ENCODE measurements around the gene MMP1. TPM values are rescaled to one million over a fixed set of nuclear protein-coding genes. Genes with fewer than 3 reads are reported as not detected.

MMP1 gene
- total and polyA plus RNA-seq, 2 of the 4 experiments (the other 2 are of a cell fraction) = 166 to 245 TPM

GRCh38 chr11:102783016-102783415 lies 14.9 kb downstream of the MMP1 start:
- H4K5ac ChIP-seq (ENCODE audit: low read depth, low read length) = no peak overlapping the region
- H2BK120ac ChIP-seq (ENCODE audit: low read depth, low read length) = no peak overlapping the region
- no peak overlapping the region for H3K4me2 ChIP-seq (ENCODE audit: low read depth, low read length)
- no peaks in the 10 kb centered on the region for H3K27me3 ChIP-seq (ENCODE audit: control insufficient read depth, insufficient read depth, low read length)
- no TSS peak for BruUV-seq (replicated peaks)
- H3K4ac ChIP-seq (ENCODE audit: low read depth, low read length) = no peak overlapping the region
- in situ Hi-C loops (cut with MboI; ENCODE audit: low sequenced_read_pairs) (no loop called here), dilution Hi-C loops (cut with HindIII; ENCODE audit: low sequenced_read_pairs, unreplicated experiment) (no loop called here), intact Hi-C loops (cut with micrococcal nuclease) (no loop called here)
- H2BK15ac ChIP-seq (ENCODE audit: low read depth, low read length) = no peak overlapping the region
- no peak for DNase-seq
- POLR2A ChIA-PET (ENCODE audit: unreplicated experiment) = no interaction called here
- no peak for TF ChIP-seq BHLHE40 (IDR thresholded peaks at IDR 0.05; ENCODE audit: low read depth, low read length)
- TF ChIP-seq MAZ (IDR thresholded peaks at IDR 0.05; ENCODE audit: borderline replicate concordance, low read depth, low read length) = no peak
- no peak for TF ChIP-seq SMC3 (IDR thresholded peaks at IDR 0.05; ENCODE audit: low read depth, low read length)
- TF ChIP-seq RAD21 (IDR thresholded peaks at IDR 0.05; ENCODE audit: low read length) = no peak
- no peak for TF ChIP-seq RCOR1 (IDR thresholded peaks at IDR 0.05; ENCODE audit: insufficient replicate concordance, low read length)
- TF ChIP-seq, protein P1, sequence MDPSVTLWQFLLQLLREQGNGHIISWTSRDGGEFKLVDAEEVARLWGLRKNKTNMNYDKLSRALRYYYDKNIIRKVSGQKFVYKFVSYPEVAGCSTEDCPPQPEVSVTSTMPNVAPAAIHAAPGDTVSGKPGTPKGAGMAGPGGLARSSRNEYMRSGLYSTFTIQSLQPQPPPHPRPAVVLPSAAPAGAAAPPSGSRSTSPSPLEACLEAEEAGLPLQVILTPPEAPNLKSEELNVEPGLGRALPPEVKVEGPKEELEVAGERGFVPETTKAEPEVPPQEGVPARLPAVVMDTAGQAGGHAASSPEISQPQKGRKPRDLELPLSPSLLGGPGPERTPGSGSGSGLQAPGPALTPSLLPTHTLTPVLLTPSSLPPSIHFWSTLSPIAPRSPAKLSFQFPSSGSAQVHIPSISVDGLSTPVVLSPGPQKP (IDR thresholded peaks at IDR 0.05; ENCODE audit: borderline replicate concordance, low read depth, low read length) = no peak
- no peak for TF ChIP-seq CTCF (conservative IDR thresholded peaks at IDR 0.05; ENCODE audit: low read depth, low read length)
- no peak for TF ChIP-seq MXI1 (IDR thresholded peaks at IDR 0.05; ENCODE audit: borderline replicate concordance, low read depth, low read length)
- no peak for TF ChIP-seq CHD1 (IDR thresholded peaks at IDR 0.05; ENCODE audit: low read depth, low read length)
- no peak overlapping the region for H3K9ac ChIP-seq (ENCODE audit: low read depth, low read length)
- H2BK20ac ChIP-seq (ENCODE audit: low read depth, low read length) = no peak overlapping the region
- no peak overlapping the region for H2AK9ac ChIP-seq (replicated peaks; ENCODE audit: low read depth, low read length, poor library complexity)
- no peak overlapping the region for H3K56ac ChIP-seq (ENCODE audit: extremely low read depth, insufficient read depth, low read length)
- no peak overlapping the region for H4K91ac ChIP-seq (ENCODE audit: insufficient read depth, low read depth, low read length)
- no peaks in the 10 kb centered on the region for H3K79me1 ChIP-seq (ENCODE audit: low read depth in 1 of 2, low read length in 2 of 2)
- no peak overlapping the region for H3K27ac ChIP-seq (ENCODE audit: insufficient read depth, low read length)
- CTCF ChIA-PET = interaction anchor here (0.7 kb wide), 1 partner anchor 50 kb away, joined by 3 read pairs; no protein-coding TSS in a partner anchor
- H3K4me3 ChIP-seq (ENCODE audit: insufficient read depth, low read depth, low read length) = no peak overlapping the region
- no peak overlapping the region for H2AK5ac ChIP-seq (ENCODE audit: low read depth, low read length)
- no peaks in the 10 kb centered on the region for H4K20me1 ChIP-seq (ENCODE audit: insufficient read depth, low read length)
- H3K18ac ChIP-seq (ENCODE audit: low read depth, low read length) = no peak overlapping the region
- H2AFZ ChIP-seq (replicated peaks; ENCODE audit: low read length, poor library complexity) = no peak overlapping the region
- H3K23ac ChIP-seq (ENCODE audit: low read depth, low read length) = no peak overlapping the region
- H3K14ac ChIP-seq (replicated peaks; ENCODE audit: low read depth, low read length) = no peak overlapping the region
- H3K9me3 ChIP-seq (ENCODE audit: control insufficient read depth, insufficient read depth, low read length) = no peaks in the 10 kb centered on the region
- no peaks in the 10 kb centered on the region for H3K36me3 ChIP-seq (ENCODE audit: control insufficient read depth, insufficient read depth, low read length)
- no peak overlapping the region for H4K8ac ChIP-seq (ENCODE audit: low read depth in 2 of 2, low read length in 2 of 2)
- no peak overlapping the region for H2BK5ac ChIP-seq (ENCODE audit: low read depth, low read length, poor library complexity, severe bottlenecking)
- H3K9me1 ChIP-seq (ENCODE audit: insufficient read depth, low read length) = peaks cover 3% of the 10 kb centered on the region; the same call in 1 of the 2 replicates
- H3K4me1 ChIP-seq (ENCODE audit: control insufficient read depth, insufficient read depth, low read length) = no peaks in the 10 kb centered on the region
- no peak for ATAC-seq (ENCODE audit: low read depth)

Data from IMR-90 (cell line).